Fibroblast of skin of right quadriceps (primary cell): ENCODE results near the gene DNTTIP2.
A peak's percentile ranks its signal among the peaks of the same experiment; 100 is the strongest.
"Not testable (repeated sequence)": the region's sequence is repeated elsewhere in the genome, so short reads cannot be mapped to it uniquely, and the experiment has no call there.

ENCODE experiments used
- DNase-seq: peaks from one replicate; pipeline ENCODE4 v3.0.0-alpha.2; 2013

DNTTIP2 gene

GRCh38 chr1:93874025-93874651 lies 4.9 kb downstream of the DNTTIP2 start:
- DNase-seq, result peak; percentile 22

DNA sequence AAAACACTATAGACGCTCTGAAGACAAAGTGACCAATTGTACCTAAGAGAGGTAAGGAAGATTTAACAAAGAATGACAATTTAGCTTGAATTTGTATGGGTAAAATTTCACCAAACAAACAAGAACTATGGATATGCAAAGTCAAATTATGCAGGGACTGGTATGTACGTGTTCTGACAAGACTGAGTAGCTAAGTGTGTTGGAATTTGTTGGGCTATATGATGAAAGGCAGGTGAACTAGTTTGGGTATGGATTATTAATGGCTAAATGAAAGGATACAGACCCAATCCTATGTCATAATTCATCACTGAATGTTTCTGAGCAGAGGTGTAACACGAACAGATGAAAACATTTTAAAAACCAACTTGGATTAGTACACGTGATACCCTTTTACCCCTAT lies 7.6 kb downstream of the DNTTIP2 start:
- DNase-seq, result no peak

GRCh38 chr1:93869653-93870052 lies 9.4 kb downstream of the DNTTIP2 start:
- no peak for DNase-seq

DNA sequence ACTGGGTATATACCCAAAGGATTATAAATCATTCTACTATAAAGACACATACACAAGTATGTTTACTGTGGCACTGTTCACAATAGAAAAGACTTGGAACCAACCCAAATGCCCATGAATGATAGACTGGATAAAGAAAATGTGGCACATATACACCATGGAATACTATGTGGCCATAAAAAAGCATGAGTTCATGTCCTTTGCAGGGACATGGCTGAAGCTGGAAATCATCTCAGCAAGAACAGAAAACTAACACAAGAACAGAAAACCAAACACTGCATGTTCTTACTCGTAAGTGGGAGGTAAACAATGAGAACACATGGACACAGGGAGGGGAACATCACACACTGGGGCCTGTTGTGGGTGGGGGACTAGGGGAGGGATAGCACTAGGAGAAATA lies 10.5 kb downstream of the DNTTIP2 start:
- DNase-seq, result not testable (repeated sequence)

DNA sequence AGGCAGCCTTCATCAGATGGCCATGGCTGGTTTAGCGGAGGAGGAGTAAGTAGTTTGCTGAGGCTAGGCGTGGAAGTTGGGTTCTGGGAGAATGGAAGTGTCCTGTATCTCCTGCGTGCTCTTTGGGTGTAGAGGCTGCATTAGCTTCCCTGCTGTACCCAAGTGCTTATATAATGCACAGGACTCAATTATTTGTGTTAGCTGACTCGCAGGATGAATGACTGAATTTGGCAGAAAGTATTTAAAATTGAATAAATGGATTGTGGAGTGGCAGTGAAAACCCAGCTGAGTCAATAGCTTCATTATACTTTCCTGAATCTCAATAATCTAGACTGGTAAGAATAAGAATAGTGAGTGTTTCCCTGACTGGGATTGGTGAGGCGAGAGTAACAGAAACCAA lies 13.8 kb downstream of the DNTTIP2 start:
- DNase-seq, result no peak

DNA sequence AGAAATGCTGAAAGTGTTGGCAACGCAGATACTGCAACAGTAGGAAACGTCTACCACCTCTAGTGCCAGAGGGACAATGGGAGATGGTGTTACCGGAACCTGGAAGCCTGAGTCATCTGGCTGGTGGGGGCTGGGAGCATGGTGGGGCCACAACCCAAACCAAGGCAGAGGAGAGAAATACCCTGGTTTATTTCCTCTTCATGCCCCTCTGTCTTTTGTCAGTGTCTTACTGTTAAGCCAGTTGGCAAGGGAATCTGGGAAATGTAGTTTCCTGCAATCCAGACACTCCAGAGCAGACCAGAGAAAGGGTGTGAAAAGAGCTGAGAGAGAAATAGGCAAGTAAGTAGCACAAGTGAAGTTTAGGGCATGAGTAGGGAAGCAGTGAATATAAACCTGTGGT lies 14.8 kb downstream of the DNTTIP2 start:
- DNase-seq, result no peak

DNA sequence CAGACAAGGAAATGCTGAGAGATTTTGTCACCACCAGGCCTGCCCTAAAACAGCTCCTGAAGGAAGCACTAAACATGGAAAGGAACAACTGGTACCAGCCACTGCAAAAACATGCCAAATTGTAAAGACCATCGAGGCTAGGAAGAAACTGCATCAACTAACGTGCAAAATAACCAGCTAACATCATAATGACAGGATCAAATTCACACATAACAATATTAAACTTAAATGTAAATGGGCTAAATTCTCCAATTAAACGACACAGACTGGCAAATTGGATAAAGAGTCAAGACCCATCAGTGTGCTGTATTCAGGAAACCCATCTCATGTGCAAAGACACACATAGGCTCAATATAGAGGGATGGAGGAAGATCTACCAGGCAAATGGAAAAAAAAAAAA lies 21.4 kb downstream of the DNTTIP2 start:
- DNase-seq, result not testable (repeated sequence)

DNA sequence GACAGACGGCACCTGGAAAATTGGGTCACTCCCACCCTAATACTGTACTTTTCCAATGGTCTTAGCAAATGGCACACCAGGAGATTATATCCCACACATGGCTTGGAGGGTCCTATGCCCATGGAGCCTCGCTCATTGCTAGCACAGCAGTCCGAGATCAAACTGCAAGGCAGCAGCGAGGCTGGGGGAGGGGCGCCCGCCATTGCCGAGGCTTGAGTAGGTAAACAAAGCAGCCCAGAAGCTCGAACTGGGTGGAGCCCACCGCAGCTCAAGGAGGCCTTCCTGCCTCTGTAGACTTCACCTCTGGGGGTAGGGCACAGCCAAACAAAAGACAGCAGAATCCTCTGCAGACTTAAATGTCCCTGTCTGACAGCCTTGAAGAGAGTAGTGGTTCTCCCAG lies 23.0 kb downstream of the DNTTIP2 start:
- not testable (repeated sequence) for DNase-seq

DNA sequence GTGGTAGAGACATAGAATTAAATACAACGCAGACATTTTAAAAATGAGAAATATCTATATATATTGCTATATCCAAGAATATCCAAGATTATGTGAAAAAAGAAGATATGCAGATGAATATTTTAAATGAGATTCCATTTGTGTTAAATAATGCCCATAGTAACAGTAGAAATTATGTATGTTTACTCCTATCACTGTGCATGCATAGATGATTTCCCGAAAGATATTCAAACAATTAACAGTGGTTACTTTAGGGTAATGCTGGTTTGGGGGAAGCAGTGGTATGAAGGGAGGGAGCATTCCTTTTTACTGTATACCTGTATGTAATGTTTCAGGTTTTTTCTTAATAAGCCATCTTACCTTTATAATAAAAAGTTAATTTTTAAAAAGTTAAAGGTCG lies 25.1 kb downstream of the DNTTIP2 start:
- no peak for DNase-seq

DNA sequence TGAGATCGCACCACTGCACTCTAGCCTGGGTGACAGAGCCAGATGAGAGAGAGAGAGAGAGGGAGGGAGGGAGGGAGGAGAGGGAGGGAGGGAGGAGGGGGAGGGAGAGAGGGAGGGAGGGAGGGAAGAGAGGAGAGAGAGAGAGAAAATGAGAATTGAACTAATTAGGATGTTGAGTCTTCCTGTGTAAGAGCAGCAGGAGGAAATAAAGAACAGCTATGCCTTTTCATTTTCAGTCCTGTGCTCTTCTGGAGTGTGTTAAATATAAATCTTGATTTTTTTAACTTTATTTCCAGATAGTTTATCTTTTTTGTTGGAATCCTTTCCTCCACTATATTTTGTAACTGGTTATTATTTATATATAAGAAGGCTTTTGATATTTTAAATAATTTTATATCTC lies 27.1 kb downstream of the DNTTIP2 start:
- DNase-seq, result no peak

DNA sequence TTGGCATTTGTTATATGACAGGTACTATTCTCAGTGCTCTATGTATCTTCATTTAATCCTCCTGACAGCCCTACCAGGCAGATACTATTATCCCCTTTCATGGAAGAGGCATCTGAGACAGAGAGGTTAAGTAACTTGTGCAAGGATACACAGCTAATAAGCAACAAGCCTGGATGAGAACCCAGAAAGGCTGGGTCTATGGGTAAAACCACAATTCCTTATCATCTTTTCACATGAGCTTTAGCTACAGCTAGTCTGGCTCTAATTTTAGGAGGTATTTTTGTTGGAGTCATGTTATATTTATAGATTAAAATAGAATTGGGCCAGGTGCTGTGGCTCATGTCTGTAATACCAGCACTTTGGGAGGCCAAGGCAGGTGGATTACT lies 27.7 kb downstream of the DNTTIP2 start:
- DNase-seq, result no peak

GRCh38 chr1:93850687-93851326 lies 28.2 kb downstream of the DNTTIP2 start:
- DNase-seq, result peak; percentile 58

DNA sequence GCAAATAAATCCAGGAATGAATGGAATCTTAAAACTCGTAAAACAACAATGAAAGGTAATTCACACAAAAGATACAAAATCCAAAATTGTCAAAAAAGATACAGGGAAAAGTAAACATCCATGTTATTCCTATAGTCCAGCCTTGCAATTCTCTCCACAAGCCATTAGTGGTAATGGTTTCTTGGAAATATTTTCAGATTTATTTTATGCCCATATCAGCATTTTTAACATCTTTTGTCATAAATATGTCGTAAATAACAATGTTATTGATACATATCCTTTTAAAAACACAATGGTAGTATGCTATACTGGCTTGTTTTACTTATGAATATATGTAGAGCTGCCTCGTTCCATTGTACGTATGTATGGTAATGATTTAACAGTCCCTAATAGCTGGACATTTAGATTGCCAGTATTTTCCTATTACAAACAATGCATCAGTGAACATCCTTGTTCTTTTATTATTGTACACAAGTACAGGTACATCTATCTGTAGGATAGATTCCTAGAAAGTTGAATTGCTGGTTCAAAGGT lies 30.6 kb downstream of the DNTTIP2 start:
- DNase-seq, result no peak

- peak; percentile 71 for DNase-seq
Observed at GRCh38 chr1:93847811-93848288, 31.2 kb downstream of the DNTTIP2 start.

DNA sequence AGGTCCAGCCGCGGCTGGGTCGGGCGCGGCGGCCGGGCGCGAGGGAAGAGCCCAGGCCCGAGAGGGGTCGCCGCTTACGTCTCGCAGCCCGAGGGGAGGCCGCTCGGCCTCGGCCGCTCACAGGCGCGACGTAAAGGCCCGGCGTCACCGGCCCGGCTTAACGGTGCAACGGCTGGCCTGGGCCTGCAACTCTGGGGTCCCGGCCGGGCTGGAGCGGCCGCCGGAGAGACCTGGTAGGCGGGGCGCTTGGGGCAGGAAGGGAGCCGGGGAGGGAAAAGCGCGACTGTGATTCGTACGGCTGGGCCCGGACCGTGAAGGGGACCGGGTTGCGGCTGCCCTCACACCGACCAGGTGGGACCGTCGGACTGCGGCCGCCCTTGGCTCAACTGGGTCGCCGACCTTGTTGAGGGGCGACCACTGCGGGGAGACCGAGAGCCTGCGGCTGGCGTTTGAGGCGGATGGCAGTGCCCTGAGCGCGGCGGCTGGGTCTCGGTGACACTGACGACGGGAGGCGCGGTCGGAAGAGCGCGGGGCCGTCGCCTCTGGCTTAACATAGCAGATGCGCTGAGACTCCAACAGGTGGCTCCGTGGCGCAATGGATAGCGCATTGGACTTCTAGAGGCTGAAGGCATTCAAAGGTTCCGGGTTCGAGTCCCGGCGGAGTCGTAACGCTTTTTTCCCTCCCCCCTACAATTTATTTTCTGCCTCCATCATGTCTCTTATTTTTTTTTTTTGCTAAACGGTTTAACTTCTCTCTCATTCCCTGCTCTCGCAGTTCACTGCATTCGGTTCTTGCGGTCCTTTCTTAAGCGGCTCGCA lies 31.8 kb downstream of the DNTTIP2 start:
- DNase-seq, result peak; percentile 89

DNA sequence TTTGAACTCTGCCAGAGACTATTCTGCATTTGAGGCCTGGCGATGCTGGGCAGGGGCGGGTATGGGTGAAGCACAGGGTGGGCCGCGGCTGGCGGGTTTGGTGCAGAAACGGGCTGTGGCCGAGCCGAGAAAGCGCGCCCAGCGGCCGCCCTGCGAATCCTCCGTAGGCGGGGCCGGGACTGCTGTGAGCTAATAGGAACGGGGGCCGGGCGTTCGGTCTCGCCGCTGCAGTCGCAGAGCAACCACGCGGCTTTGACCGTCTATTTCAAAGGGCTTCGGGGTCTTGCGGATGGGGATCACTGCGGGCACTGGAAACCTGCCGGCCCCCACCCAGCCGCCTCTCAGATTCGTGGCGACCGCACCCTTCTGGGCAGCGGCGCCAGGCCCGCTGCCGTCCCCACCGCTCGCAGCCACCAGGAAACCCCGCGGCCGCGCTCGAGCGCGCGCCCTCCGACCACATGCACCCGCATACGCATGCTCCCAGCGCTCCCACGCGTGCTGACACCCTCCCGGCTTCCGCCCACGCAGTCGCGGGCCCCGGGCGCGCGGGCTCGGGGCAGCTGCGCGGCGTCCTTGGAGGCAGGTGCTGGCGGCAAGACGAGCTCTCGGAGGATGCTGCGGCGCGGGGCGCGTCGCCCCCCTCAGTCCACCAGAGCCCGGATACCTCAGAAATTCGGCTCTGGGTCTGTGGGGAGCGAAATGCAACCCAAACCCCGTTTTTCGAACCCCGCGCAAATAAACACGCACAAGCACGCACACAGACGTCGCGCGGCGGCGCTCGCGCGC lies 32.6 kb downstream of the DNTTIP2 start:
- peak; percentile 81 for DNase-seq

DNA sequence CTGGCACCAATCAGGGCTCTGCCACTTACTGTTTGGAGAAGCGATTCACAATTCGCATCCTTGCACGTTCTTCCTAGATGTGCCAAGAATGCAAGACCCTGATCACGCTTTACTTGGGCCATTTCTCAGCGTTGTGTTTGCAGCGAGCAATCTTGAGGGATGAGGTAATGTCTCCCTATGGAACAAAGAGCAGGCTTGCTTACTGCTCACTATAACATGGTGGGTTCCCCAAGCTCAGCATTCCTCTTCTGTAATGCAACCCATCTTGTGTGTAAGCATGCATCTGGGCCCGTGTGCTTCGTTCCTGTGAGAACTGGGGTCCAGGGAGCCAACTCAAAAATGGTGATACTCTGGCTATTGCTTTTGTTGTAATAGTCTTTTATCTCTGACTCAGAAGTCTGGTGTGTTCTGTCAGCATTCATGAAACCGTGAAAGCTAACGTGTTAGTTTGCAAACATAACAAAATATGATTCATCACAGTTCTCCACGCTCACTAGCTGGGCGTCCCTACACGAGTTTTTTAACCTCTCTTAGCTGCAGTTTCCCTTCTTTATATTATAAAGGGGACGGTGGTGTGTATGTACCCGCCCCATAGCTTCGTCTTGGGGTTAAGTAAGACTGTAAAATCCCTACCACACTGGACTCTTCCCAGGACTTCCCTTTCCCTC lies 33.3 kb downstream of the DNTTIP2 start:
- DNase-seq, result peak; percentile 93

- peak; percentile 79 for DNase-seq
Observed at GRCh38 chr1:93844262-93845045, 34.6 kb downstream of the DNTTIP2 start.

GRCh38 chr1:93842750-93843500 lies 36.1 kb downstream of the DNTTIP2 start:
- peak; percentile 67 for DNase-seq

DNA sequence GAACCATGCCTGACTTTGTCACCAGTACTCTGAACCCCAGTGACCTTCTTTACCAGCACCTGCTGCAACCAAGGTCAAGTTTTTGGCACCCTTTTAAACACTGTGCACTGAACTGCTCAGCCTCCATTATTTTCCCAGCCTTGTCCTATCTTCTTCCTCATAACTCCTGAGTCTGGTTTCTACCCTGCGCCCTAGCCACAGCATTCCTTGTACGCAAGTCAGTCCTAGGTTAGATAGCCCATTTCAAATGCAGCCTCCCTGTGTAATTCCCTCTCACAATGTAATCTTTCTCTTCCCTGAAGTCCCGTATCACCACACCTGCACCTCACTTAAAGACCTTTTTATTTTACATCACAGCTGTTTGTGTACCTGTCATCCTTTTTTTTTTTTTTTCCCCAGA lies 37.2 kb downstream of the DNTTIP2 start:
- DNase-seq, result no peak
